NCI-H446 (cell line): ENCODE measurements around the gene PRDM5.

Experiments
- DNase-seq, 2 experiments: peaks; one replicate each; lab custom pipeline; 2025; lab: John Stamatoyannopoulos, UW

PRDM5 gene

DNA sequence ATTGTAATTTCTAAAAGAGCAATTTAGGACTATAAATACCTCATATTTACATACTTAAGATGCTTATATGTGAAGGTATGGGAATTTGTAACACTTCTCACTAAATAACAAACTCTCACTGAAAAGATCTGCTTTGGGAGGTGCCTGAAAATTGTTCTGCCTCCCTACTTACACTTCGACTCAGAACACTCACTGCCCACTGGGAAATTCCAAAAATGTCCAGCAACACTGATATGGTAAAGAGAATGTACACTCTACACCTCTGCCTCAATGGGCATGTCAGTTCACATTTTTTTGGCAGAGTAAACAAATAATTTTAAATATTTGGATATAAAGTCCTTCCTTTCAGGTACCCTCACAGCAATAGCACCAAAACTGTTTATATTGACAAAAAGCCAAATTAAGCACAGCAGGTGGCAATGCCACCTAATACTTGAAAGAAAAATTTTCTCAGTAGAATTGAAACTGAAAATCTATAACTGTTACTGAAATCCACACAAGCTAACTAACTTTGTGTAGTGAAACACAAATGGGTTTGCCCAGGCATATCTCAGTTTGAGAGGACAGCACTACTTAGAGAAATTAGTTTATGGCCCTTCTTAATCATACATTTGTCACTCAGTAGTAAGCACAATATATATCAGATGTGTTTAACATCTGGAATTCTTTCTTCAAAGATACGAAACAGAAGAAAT lies 67.1 kb downstream of the PRDM5 start:
- no peak for DNase-seq

DNA sequence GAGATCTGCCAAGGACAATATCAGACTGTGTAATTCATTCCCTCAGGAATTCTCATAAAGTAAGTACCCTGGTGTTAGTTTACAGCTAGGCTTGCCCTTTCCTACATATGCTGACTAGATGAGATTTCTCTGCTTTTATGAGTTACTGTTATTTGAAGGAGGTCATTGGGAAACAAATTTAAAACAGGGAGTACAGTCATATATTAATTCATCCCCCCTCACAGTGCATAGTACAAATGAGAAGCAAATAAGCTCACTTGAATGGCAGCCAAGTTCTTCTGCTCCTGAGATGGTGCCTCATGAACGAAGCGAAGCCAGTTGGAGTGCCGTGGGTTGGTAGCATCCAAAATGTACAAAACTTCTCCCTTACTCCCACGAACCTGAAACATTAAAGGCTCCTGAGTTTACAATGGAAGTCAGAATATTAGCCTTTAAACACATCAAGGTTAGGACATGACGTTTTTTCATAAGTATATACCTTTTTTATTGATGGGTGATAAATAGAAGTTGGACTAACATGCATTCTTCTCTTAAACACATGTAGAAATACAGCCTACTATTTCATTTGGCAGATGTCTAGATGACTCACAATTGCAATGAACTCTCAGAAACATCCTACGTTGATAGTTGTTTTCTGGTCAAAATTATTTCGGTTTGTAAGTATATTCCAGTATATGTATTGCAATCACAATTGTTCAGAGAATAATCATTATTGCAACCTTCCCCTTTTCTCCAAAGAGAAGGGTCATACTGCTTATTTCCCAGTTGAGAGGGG lies 69.2 kb downstream of the PRDM5 start:
- peak; percentile 11 to 67 for DNase-seq

DNA sequence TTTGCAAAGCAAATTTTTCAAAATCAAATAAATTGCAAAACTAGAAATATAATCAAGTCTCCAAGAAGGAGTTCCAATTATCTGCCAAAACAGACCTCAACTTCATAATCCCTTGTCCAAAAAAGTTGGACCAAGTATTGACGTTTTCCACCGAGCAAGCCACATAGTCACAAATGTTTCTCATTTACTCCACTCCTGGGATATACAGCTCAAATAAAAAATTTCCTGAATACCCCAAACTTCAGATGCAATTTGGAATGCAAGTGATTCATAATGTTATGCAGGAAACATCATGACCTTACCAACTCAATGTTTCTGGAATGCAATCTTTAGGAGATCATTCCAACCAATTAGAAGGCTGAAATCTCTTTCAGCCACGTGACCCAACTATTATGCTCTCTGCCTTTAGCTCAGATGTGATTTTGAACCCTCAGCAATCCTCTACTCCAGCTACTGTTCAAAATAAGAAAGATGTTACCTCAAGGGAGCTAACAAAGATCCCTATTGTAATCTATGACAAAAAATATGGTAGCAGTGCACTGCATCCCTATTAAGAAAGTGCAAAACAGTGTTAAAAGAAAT lies 72.4 kb downstream of the PRDM5 start:
- no peak for DNase-seq

DNA sequence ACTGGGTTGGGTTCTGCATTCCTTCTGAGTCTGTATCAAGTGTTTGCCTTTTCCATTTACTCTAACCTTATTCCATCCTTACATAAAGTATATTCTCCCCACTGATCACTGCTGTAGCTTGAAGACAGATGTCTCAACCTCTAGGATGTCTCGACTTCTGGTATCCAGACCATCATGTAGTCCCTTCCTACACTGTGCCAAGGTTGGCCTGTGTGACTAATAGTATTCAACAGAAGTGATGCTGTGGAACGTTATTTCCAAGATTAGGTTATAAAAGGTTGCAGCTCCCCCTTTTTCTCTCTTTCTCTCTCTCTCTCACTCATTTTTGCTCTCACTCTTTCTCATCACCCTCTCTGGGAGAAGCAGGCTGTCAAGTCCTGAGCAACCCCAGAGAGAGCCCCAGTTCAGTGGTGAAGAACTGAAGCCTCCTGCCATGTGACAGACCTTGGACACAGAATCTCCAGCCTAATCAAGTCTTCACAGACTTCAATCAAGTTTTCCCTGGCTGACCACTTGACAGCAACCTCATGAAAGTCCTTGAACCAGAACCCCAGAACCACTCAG lies 75.4 kb downstream of the PRDM5 start:
- DNase-seq, result no peak

DNA sequence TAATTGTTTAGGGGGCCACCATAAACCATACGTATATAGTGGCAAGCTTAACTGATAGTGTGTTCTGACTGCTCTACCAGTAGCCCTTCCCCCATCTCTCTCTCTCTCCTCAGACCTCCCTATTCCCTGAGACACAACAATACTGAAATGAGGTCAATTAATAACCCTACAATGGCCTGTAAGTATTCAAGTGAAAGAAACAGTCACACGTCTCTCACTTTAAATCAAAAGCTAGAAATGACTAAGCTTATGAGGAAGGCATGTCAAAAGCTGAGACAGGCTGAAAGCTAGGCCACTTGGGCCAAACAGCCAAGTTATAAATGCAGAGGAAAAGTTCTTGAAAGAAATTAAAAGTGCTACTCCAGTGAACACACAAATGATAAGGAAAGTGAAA lies 78.0 kb downstream of the PRDM5 start:
- no peak for DNase-seq

DNA sequence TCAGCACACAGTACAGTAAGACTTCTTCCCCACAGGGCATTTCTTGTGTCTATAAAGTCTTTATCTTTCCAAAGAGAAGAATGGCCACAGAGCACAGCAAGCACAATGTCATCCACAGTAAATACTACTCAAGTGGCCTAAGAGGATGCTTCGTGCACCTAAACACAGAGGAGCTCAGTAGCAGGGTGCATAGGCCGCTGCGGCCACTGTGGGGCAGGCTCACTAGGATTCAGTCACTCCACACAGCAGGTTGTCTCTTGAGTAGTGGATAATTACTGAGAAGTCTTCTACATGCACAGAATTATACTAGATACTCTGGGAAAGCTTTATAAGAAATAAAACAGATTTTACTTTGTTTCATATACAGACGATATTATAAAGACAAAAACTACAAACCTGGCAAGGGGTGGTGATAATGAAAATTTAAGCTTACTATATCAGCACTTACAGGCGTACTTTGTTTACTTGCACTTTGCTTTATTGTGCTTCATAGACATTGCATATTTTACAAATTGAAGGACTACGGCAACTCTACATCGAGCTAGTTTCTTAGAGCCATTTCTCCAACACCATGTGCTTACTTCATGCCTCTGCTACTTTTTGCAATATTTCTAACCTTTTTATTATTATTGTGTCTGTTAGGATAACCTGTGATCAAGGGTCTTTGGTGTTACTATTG lies 78.5 kb downstream of the PRDM5 start:
- DNase-seq, result no peak

DNA sequence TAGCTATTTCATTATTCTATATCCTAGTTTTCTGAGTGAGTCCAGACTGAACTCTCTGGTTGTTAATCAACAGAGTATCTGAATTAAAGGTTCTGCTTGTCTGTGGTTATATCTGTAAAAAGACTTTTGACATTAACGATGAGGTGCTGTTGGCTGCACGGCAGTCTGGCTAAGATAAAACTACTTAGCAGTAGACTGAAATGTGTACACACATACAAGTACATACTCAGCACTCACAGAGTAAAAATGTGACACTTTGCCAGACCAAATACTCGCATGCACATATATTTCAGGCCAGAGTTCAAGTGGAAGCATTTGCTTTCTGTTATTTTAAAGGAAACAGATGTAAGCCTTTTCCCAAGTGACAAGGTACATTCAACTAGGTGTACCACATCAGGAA lies 80.5 kb downstream of the PRDM5 start:
- DNase-seq, result no peak

DNA sequence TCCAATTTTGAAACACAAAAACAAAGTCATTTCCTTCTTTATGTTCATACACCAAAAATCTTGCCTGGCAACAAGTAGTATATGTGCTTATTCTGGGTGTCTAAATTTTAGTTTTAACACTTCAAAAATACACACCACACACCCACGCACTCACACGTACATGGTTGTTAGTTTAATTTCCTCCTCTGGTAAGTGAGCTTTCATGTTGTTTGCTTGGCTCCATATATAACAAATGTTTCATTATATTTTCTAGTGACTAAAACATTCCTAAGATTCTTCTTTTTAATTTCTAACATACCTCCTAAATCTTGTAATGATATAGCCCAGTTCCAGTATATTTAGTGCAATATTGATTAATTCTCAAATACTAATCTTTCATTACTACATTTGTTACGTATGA lies 80.9 kb downstream of the PRDM5 start:
- no peak for DNase-seq

DNA sequence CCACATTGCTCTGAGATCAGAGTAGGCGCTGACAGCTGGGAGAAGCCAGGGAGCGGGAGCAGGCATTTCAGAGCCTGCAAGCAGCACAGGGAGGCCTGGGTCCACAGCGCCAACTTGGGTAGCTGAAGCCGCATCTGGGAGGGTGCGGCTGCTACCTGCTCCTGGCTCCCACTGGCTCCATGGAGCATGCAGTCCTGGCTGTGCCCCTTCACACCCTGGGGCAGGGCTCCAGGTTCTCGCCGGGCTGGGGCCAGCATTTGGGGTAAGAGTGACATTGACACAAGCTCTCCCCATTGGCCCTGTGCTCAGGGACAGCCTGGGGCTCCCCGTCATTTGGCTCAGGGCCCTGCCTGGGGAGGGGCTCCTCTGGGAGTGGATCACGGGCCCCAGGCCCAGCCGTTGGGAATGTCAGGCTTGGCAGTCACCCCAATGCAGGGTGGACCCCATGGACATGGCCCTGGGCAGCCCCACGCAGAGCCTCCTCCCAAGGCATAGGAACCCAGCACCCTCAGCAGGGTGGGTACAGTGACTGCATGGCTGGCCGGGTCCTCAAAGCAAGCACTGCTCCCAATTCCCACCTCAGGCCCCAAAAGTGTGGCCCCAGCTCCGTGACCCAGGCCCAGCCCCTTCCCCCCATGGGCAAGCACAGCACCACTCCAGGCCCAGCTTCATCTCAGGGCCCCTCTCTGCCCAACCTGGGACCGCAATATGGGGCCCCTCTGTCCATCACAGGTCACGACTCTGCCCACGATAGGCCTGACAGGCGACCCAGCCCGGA lies 82.4 kb downstream of the PRDM5 start:
- no peak for DNase-seq

DNA sequence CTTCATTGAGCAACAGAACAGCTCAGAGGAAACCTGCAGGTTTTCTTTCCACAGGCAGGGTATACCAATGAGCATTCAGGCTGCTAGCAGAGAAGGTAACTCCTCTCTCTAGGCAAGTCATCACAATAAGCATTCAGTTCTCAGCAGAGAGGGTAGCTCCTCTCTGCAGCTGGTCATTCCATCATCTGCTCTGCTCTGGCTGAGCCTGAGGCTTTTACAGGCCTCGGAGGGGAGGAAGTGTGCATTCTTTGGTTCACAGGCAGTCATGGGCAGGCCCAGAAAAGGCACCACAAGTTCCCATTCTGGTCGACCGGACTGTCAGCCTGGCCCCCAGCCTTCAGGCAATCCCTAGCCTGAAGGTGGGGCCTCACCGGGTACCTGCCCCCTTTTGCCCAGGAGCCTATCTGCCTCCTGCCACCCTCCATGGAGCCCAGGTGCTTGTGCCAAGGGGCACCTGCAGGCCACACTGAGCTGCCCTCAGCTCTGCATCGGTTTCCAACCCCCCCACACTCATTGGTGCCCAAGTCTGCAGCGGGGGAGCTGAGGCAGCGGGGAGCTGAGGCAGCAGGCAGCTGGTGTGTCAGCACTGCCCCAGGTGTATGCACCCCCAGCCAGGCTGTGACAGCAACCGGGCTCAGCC lies 83.1 kb downstream of the PRDM5 start:
- DNase-seq, result no peak

DNA sequence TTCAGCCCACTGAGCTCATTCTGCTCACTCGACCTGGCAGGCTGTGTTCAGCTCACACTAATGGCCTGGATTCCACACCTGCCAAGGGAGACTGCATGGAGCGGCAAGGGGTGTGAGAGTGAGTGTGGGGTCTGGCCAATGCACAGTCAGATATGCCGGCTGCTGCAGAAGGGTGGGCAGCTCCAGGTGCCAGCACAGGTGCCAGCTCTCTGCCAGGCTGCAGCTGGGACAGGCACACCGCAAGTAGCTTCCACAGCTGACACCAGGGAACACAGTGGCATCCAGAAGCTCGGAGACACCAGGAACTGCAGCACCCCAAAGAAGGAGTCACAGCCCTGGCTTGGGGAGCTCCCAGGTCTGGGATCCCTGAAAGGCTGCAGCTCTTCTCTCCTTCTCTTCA lies 83.7 kb downstream of the PRDM5 start:
- no peak for DNase-seq

DNA sequence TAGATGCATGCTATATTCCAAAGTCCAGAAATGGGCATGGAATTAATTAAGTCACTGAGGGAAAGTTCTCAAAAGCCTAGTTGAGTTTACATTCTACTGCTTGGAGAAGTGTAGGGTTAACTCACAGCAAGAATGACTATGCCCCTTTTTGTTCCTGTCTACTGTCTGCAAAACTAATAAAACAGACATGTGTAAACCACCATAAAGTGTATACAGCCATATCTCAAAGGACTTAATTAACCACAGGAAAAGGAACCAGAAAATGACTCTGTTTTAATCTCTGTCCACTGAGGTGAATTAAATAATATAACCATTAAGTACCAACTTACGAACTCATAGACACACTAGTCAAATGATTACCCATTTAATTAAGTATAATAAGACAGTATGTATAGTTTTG lies 84.9 kb downstream of the PRDM5 start:
- DNase-seq, result no peak

DNA sequence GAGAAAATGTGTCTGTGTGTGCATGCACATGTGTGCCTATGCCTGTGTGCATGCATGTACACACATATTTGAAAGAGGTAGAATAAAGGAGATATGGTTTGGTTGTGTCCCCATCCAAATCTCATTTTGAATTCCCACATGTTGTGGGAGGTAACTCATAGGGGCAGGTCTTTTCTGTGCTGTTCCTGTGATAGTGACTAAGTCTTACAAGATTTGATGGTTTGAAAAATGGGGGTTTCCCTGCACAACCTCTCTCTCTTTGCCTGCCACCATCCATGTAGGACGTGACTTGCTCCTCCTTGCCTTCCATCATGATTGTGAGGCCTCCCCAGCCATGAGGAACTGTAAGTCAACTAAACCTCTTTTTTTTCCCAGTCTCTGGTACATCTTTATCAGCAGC lies 87.2 kb downstream of the PRDM5 start:
- DNase-seq, result no peak

DNA sequence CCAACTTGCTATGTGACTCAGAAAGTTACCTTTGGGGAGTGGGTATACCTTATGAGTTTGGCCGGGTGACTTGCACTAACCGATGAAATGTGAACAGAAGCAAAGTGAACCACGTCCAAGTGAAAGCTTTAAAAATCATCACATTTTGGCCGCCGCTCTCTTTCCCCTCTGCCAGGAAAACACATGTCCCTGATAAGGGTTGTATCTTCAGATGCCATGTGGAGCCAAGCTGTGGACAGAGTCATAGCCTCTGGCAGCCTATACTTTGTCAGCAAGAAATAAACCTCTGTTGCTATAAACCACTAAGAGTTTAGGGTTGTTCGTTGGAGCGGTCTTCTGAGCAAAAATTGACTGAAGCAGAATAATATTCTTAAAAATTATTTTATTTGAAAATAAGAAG lies 92.3 kb downstream of the PRDM5 start:
- DNase-seq, result no peak

DNA sequence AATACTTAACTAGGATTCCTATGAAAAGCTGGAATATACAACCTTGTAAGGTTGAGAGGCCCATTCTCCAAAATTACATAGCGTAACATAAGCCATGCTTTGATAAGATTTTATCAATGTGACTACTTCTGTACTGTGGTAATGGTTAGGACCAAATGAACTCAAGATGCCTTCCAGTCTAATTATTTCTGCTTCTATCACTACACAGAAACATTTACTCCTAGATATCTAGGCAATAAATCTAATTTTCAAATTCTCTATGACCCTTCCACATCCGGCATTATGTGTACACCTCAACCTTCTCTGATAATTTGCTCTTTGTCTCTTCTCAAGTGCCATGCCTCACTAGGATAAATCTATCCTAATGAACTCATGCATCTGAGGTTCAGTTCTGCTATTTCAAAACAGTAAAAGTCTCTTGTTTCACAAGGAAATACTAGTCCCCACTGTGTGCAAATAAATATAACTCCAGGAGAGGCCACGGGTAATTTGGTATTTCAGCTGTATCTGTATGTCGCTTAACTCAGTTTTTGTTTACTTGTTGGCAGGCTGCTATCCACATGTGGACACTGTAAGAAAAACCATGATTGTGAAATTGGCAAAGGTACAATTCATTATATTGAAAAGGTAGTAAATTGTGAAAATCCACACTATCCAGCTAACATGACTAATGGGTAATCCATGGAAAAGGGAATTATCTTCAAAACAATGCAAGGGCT lies 93.3 kb downstream of the PRDM5 start:
- DNase-seq, result no peak

DNA sequence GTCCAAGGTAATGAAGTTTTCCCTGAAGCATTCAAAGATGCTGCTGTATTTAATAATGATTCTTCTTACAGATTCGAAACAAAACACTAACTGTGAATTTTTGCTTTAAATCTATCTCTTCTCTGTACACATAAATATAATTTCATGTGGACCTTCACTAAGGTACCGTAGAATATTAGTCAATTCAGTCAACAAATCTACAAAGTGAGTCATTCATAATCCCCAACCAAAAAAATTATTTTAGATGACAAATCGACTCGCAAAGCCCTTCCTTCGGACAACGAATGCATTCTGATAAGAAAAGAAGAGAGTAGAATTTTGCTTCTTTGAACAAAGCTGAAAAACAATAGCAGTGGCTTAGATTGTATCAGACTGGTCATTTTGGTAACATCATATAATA lies 95.7 kb downstream of the PRDM5 start:
- DNase-seq, result no peak

DNA sequence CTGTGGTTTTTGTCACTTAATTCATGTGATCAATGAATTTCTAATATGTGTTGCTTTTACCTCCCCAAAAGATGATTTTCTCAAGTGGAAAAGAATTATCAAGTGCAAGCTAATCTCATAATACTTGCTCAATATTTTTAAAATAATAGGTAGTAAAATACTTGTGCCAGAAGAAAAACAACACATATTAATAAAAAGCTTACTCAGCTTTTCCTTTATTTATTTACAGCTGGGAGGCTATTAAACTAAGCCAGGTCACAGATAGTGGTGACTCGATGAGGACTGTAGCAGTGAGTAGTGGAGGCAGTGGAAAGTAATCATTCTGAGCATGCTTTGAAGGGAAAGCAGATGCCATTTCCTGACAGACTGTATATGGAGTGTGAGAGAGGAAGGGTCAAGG lies 96.1 kb downstream of the PRDM5 start:
- DNase-seq, result no peak

DNA sequence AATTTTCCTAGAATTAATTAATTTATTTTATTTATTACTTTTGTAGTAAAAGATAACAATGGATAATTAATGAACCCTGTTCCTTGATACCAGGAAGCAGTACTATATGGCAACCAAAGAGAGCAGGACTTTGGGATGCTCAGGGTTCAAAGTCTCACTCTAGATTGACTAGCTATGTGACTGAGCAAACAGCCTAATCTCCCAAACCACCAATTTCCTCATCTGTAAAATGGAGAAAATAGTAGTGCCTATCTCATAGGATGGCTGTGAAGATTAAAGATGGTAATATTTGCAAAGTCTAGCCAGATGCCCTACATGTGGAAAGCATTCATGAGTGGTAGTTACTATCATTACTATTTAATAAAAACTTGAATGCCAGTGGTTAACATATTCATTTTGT lies 97.6 kb downstream of the PRDM5 start:
- DNase-seq, result no peak

DNA sequence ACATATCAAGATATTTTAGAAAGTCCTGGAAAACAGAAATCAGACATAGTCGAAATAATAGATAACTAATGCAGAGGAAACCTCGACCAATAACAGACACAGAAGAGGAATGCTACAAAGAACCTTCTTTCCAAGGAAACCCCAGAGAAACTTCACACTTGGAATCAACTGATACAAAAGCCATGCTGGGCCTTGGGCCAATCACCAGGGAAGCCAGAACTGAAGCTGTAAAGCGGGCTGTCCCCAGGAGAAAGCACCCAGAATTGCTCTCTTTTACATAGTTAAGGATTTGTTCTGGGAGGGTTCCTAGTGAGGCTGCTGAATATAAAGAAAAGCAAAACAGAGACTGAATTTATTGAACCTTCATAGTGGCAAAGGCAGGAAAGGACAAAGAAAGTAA lies 100.5 kb downstream of the PRDM5 start:
- DNase-seq, result peak in 1 of 2 experiments; percentile 20

DNA sequence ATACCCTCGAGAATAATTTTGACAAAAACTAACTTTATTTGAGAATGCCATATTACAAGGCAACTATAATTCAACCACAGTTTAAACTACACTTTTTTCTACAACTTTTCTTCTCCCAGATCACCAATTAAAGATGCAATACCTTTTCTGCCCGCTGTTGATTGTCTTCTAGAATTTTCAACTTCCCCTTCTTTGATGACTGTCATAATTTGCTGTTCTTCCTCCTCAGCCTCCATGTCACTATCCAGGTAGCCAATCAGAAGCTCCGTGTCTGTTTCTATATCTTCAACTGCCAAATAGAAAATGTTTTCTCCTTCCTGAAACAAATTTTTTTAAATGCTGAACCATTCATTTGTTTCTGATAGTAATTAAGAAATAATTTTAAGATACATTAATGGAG lies 101.5 kb downstream of the PRDM5 start:
- DNase-seq, result no peak
